WTC11 (cell line): Measurements from ENCODE around the gene B4GAT1.

Experiments
- AFF4 ChIP-seq: sonication (generic); formaldehyde crosslinking; IDR thresholded peaks from 2 replicates; pipeline ENCODE4 v1.8.1; 2023; ENCODE audit warnings: mild to moderate bottlenecking, missing genetic modification reagents, borderline replicate concordance
- ATF2 ChIP-seq: sonication (generic); formaldehyde crosslinking; IDR thresholded peaks from 2 replicates; pipeline ENCODE4 v1.8.1; 2022; ENCODE audit warnings: low read depth, missing genetic modification reagents, borderline replicate concordance
- ATF6 ChIP-seq: sonication (generic); formaldehyde crosslinking; IDR thresholded peaks from 2 replicates; pipeline ENCODE4 v1.8.1; 2023; ENCODE audit warnings: mild to moderate bottlenecking, missing genetic modification reagents
- ESRRA ChIP-seq: sonication (generic); formaldehyde crosslinking; IDR thresholded peaks from 2 replicates; pipeline ENCODE4 v1.8.1; 2022; ENCODE audit warnings: mild to moderate bottlenecking, missing genetic modification reagents, borderline replicate concordance
- IRF1 ChIP-seq: sonication (generic); formaldehyde crosslinking; IDR thresholded peaks from 2 replicates; pipeline ENCODE4 v1.8.0; 2023; ENCODE audit warnings: missing genetic modification reagents
- MAX ChIP-seq: sonication (generic); formaldehyde crosslinking; IDR thresholded peaks from 2 replicates; pipeline ENCODE4 v1.8.0; 2022; ENCODE audit warnings: mild to moderate bottlenecking, missing genetic modification reagents
- NFE2L1 ChIP-seq: sonication (generic); formaldehyde crosslinking; IDR thresholded peaks from 2 replicates; pipeline ENCODE4 v1.8.1; 2023; ENCODE audit warnings: missing genetic modification reagents
- NFYB ChIP-seq: sonication (generic); formaldehyde crosslinking; conservative IDR thresholded peaks from 2 replicates; pipeline ENCODE4 v1.8.0; 2022; ENCODE audit warnings: low read depth, missing genetic modification reagents
- PREB ChIP-seq: sonication (generic); formaldehyde crosslinking; IDR thresholded peaks from 2 replicates; pipeline ENCODE4 v1.8.1; 2022; ENCODE audit warnings: mild to moderate bottlenecking, missing genetic modification reagents, moderate library complexity, borderline replicate concordance
- TCF7 ChIP-seq: sonication (generic); formaldehyde crosslinking; IDR thresholded peaks from 2 replicates; pipeline ENCODE4 v1.8.0; 2022; ENCODE audit warnings: mild to moderate bottlenecking, low read depth, missing genetic modification reagents, moderate library complexity
- USF2 ChIP-seq: sonication (generic); formaldehyde crosslinking; IDR thresholded peaks from 2 replicates; pipeline ENCODE4 v1.8.1; 2023; ENCODE audit warnings: mild to moderate bottlenecking, missing genetic modification reagents, moderate library complexity
- ZNF512 ChIP-seq: sonication (generic); formaldehyde crosslinking; IDR thresholded peaks from 2 replicates; pipeline ENCODE4 v1.8.1; 2022; ENCODE audit warnings: missing genetic modification reagents, borderline replicate concordance
- TF ChIP-seq, protein P1 (sequence below): fragments of 200-600 bp; IDR thresholded peaks from 2 replicates; pipeline ENCODE4 v1.8.0; 2022; ENCODE audit warnings: antibody characterized with exemption

- TF ChIP-seq, protein P1, sequence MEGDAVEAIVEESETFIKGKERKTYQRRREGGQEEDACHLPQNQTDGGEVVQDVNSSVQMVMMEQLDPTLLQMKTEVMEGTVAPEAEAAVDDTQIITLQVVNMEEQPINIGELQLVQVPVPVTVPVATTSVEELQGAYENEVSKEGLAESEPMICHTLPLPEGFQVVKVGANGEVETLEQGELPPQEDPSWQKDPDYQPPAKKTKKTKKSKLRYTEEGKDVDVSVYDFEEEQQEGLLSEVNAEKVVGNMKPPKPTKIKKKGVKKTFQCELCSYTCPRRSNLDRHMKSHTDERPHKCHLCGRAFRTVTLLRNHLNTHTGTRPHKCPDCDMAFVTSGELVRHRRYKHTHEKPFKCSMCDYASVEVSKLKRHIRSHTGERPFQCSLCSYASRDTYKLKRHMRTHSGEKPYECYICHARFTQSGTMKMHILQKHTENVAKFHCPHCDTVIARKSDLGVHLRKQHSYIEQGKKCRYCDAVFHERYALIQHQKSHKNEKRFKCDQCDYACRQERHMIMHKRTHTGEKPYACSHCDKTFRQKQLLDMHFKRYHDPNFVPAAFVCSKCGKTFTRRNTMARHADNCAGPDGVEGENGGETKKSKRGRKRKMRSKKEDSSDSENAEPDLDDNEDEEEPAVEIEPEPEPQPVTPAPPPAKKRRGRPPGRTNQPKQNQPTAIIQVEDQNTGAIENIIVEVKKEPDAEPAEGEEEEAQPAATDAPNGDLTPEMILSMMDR = peak; percentile 65; the same call in 1 of the 2 replicates
- TF ChIP-seq PREB (CRISPR knock-in tag) = no peak
- TF ChIP-seq TCF7 (CRISPR knock-in tag) = no peak
- peak; percentile 25; the same call in 1 of the 2 replicates for TF ChIP-seq MAX
- TF ChIP-seq IRF1 (CRISPR knock-in tag) = no peak
- TF ChIP-seq ATF6 (CRISPR knock-in tag) = no peak
- no peak for TF ChIP-seq NFE2L1
- no peak for TF ChIP-seq ESRRA
- TF ChIP-seq USF2 (CRISPR knock-in tag) = no peak
- TF ChIP-seq ZNF512 (CRISPR knock-in tag) = no peak
- no peak for TF ChIP-seq AFF4
- no peak for TF ChIP-seq NFYB
- no peak for TF ChIP-seq ATF2
These were observed 41.5 kb upstream of the B4GAT1 start for GRCh38 chr11:66388780-66389386.
